Subcutaneous abdominal adipose tissue (tissue), 5 donors: Measurements from ENCODE around the gene KCNG4.

ENCODE experiments used
- H3K27ac ChIP-seq: one replicate; pipeline ENCODE4 v1.7.0; 2013; ENCODE audit warnings: low read depth, mild to moderate bottlenecking, inconsistent platforms, low read length, moderate library complexity
- H3K27me3 ChIP-seq, 5 donors: one replicate each; pipeline ENCODE4 v1.7.0; 2013; ENCODE audit warnings: low read length in 5 of 5, inconsistent platforms in 1 of 5; ENCODE audit not compliant: control insufficient read depth in 5 of 5, insufficient read depth in 4 of 5
- H3K36me3 ChIP-seq, 5 donors: one replicate each; pipeline ENCODE4 v1.7.0; 2013; ENCODE audit warnings: low read length in 5 of 5; ENCODE audit not compliant: control insufficient read depth in 5 of 5, insufficient read depth in 5 of 5
- H3K4me1 ChIP-seq, 5 donors: one replicate each; pipeline ENCODE4 v1.7.0; 2013; ENCODE audit warnings: low read length in 5 of 5, mild to moderate bottlenecking in 3 of 5, moderate library complexity in 1 of 5; ENCODE audit not compliant: control insufficient read depth in 5 of 5, insufficient read depth in 5 of 5
- H3K4me3 ChIP-seq, 5 donors: one replicate each; pipeline ENCODE4 v1.7.0; 2013; ENCODE audit warnings: low read length in 5 of 5, low read depth in 1 of 5
- H3K9ac ChIP-seq, 5 donors: one replicate each; pipeline ENCODE4 v1.7.0; 2013; ENCODE audit warnings: low read length in 5 of 5, mild to moderate bottlenecking in 4 of 5, moderate library complexity in 3 of 5
- H3K9me3 ChIP-seq, 5 donors: one replicate each; pipeline ENCODE4 v1.7.0; 2013; ENCODE audit warnings: low read length in 5 of 5; ENCODE audit not compliant: control insufficient read depth in 5 of 5
- donor health status: healthy.
- donor health status: healthy.
- donor health status: healthy.
- donor health status: healthy.
- donor health status: healthy.

The KCNG4 gene

DNA sequence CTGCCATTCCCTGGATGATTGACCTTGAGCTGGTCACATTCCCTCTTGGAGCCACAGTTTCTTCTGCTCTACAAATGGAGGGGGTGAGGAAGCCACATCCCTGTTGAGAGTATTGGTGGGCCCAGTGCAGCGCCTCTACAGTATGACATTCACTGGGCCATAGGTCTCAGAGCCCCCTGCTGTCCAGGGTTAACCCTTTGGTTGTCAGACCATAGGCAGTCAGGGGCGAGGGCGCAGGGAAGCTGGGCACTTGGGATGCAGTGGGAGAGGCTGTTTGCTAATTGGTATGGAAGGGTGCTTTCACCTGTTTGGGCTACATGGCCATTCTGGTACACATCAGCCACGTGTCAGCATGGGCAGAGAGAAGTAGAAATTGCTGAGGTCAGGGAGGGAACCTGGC, 27.6 kb upstream of the KCNG4 start:
- Histone ChIP-seq H3K4me1 (peaks cover 0 to 5% (median 0%) of the 10 kb centered on the region in 5 donors), H3K4me3 (no peak overlapping the region), H3K27me3 (peaks cover 0 to 6% (median 3%) of the 10 kb centered on the region in 5 donors), H3K9ac (no peak overlapping the region), H3K36me3 (no peaks in the 10 kb centered on the region), H3K27ac (no peak overlapping the region), H3K9me3 (no peaks in the 10 kb centered on the region)

DNA sequence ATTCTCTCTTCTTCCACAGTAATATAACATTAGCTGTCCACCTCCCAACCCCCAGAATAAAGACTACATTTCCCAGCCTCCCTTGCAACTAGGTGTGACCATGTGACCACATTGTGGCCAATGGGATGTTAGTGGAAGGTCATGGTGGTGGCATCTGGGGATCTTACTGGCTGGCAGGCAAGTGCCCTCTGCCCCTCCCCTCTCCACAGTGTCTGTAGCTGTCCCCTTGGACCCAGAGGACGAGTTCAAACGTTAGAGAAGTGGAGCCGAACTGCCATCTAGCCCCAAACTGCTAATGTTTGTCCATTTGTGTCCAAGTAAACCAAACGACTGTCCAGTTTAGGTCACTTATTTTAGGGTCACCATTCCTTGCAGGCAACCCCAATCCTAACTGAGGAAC, 26.6 kb upstream of the KCNG4 start:
- Histone ChIP-seq H3K4me1 (peaks cover 0 to 5% (median 0%) of the 10 kb centered on the region in 5 donors), H3K27ac (no peak overlapping the region), H3K36me3 (no peaks in the 10 kb centered on the region), H3K4me3 (peak overlapping the region in 3 of 5 donors; percentile 6 to 36 (median 36)), H3K27me3 (peaks cover 0 to 6% (median 3%) of the 10 kb centered on the region in 5 donors), H3K9ac (no peak overlapping the region), H3K9me3 (no peaks in the 10 kb centered on the region)

DNA sequence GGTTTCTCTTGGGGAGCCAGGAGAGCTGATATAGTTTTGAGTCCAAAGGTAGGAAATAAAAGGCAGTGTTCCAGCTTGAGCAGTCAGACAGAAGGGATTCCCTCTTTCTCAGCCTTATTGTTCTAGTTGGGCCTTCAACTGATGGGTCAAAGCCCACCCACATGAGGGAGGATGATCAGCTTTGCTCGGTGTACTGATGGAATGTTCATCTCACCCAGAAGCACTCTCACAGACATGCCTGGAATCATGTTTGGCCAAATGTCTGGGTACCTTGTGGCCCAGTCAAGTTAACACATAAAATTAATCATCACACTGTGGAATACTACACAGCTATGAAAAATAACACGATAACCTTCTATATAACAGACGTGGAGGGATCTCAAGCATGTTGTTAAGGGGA, 23.1 kb upstream of the KCNG4 start:
- Histone ChIP-seq H3K4me1 (peaks cover 0 to 5% (median 0%) of the 10 kb centered on the region in 5 donors), H3K9me3 (peaks cover 0 to 7% (median 0%) of the 10 kb centered on the region in 5 donors), H3K9ac (no peak overlapping the region), H3K36me3 (no peaks in the 10 kb centered on the region), H3K4me3 (no peak overlapping the region), H3K27ac (no peak overlapping the region), H3K27me3 (peaks cover 3 to 11% (median 5%) of the 10 kb centered on the region in 5 donors)

DNA sequence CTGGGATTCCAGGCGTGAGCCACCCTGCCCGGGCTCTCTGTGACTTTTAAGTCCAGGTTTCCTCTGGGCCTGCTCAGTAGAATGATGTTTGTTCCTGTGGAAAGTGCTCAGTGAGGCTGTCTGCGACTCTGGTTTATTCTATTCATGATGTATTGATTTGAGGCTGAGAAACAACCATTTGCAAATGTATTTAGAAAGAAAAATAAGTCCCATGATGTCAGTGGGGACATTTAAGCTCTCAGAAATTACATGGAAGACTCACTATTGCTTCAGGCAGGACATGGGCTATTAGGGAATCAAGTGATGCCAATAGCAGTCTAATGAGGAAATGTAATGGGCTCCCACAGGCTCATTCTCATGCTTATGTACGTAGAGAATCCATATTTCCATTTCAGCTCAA, 22.2 kb upstream of the KCNG4 start:
- H3K27me3 ChIP-seq, result peaks cover 3 to 11% (median 5%) of the 10 kb centered on the region in 5 donors
- peaks cover 0 to 5% (median 0%) of the 10 kb centered on the region in 5 donors for H3K4me1 ChIP-seq
- H3K9ac ChIP-seq, result no peak overlapping the region
- no peak overlapping the region for H3K27ac ChIP-seq
- H3K36me3 ChIP-seq, result no peaks in the 10 kb centered on the region
- peaks cover 0 to 7% (median 0%) of the 10 kb centered on the region in 5 donors for H3K9me3 ChIP-seq
- H3K4me3 ChIP-seq, result no peak overlapping the region

DNA sequence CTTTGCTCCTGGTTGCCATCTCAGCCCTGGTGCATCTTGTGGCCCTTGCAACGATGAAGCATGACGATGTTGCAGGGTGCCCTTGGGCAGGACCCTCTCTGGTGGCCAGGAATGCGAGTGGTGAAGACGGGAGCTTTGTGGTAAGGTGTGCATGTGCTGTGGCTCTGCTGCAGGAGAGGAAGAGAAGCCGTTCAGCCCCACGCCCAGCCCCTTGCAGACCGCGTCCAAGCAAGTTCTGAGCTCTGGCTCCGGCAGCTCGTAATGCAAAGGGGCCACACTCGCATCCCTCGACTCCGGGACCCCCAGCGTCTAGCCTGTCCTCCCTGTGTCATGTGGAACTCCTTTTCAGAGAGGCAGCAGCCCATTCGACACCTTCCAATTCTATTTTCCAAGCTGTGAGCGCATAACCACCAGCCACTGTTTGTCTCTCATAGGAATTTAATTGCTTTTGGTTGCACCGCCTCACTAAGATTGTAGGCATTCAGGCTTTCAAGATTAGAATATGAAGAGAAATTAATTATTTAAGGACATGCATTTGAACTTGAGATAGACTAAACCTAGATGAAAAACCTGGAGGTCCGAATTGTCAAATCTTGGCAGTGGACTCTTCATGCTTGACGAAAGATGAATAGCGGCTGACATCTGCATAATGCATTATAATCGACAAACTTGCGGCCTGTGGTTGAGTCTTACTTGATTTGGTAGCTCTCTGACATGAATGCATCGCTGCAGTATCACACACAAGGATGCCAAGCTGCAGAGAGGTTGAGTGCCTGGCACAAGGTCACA, 21.1 kb upstream of the KCNG4 start:
- Histone ChIP-seq H3K27me3 (peaks cover 3 to 11% (median 5%) of the 10 kb centered on the region in 5 donors), H3K4me1 (no peaks in the 10 kb centered on the region), H3K27ac (no peak overlapping the region), H3K9me3 (peaks cover 0 to 7% (median 0%) of the 10 kb centered on the region in 5 donors), H3K9ac (no peak overlapping the region), H3K36me3 (no peaks in the 10 kb centered on the region), H3K4me3 (no peak overlapping the region)

DNA sequence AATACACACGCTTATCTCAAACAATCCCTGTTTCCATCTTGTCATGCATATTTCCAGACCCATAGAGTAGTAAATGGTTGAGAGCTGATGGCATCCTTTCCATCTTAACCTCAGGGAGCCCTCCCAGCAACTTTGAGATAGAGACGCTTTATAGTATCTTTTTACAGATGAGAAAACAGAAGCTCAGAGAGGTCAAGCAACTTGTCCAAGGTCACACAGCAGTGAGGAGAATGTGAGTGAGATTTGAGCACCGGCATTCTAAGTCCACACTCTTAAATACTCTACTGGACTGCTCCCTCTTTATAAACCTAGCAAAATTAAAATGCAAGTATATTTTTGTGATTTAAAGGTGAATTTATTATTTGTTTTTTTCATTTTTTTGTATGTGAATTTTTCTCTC, 19.9 kb upstream of the KCNG4 start:
- H3K27me3 ChIP-seq, result peaks cover 3 to 11% (median 5%) of the 10 kb centered on the region in 5 donors
- H3K36me3 ChIP-seq, result no peaks in the 10 kb centered on the region
- no peak overlapping the region for H3K27ac ChIP-seq
- no peak overlapping the region for H3K4me3 ChIP-seq
- no peaks in the 10 kb centered on the region for H3K4me1 ChIP-seq
- H3K9ac ChIP-seq, result no peak overlapping the region
- peaks cover 6 to 15% (median 8%) of the 10 kb centered on the region in 5 donors for H3K9me3 ChIP-seq

DNA sequence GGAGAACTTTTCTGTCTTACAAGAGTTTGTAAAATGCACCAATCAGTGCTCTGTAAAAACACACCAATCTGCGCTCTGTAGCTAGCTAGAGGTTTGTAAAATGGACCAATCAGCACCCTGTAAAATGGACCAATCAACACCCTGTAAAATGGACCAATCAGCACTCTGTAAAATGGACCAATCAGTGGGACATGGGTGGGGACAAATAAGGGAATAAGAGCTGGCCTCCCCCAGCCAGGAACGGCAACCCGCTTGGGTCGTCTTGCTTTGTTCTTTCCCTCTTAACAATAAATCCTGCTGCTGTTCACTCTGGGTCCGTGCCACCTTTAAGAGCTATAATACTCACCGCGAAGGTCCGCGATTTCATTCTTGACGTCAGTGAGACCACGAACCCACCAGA, 18.5 kb upstream of the KCNG4 start:
- peaks cover 0 to 8% (median 5%) of the 10 kb centered on the region in 5 donors for H3K27me3 ChIP-seq
- no peak overlapping the region for H3K9ac ChIP-seq
- no peaks in the 10 kb centered on the region for H3K4me1 ChIP-seq
- no peak overlapping the region for H3K4me3 ChIP-seq
- H3K9me3 ChIP-seq, result peaks cover 6 to 16% (median 8%) of the 10 kb centered on the region in 5 donors
- no peaks in the 10 kb centered on the region for H3K36me3 ChIP-seq
- no peak overlapping the region for H3K27ac ChIP-seq

DNA sequence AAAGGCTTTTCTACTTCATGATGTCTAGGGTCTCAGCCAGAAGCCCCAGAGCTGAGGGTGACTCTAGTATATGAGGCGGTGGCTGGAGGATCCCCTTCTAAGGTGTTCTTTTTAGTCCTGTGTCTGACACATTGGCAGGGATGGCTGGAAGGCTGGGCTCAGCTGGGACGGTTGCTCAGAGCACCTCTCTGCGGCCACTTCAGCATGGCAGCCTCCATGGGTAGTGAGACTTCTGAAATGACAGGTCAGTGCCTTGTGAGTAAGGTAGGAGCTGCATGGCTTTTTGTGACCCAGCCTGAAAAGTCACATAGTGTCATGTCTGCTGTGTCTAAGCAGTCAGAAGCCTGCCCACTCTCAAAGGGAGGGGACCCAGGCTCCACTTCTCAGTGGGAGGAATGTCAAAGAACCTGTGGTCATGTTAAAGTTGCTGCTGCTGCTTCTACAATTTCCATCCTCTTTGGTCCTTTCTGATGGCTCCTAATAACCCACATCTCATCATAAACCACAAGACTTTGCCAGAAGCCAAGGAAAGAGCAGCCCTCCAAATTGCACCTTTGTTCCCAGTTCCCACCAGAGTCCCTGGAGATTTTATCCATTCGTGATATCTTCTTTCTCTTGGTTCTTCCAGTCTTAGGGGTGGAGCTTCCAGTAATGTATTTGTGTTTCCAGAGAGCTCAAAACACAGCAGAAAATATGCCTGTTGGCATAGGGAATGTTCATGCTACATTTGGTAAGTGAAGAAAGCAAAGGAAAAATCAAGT, 15.4 kb upstream of the KCNG4 start:
- no peak overlapping the region for H3K27ac ChIP-seq
- no peak overlapping the region for H3K4me3 ChIP-seq
- H3K4me1 ChIP-seq, result no peaks in the 10 kb centered on the region
- H3K36me3 ChIP-seq, result no peaks in the 10 kb centered on the region
- peaks cover 0 to 4% (median 2%) of the 10 kb centered on the region in 5 donors for H3K27me3 ChIP-seq
- H3K9ac ChIP-seq, result no peak overlapping the region
- peaks cover 6 to 16% (median 8%) of the 10 kb centered on the region in 5 donors for H3K9me3 ChIP-seq

DNA sequence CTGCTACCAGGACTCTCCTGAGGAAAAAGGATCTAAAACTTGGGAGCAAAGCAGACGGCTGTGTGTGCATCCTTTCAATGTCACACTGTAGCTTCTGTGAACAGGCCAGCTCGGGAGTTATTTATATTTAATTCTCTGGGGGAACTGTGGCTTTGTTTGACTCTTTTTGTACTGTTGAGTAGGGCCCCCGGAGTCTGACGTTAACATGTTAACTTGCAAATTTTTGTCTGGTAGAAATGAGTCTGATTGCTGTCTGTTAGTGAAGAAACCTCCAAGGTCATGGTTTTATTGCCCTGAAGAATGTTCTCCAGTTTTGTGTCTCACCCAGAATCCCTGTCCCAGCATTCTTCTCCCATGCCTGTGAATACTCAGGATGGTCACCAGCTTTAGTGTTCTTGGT, 14.2 kb upstream of the KCNG4 start:
- peaks cover 6 to 16% (median 8%) of the 10 kb centered on the region in 5 donors for H3K9me3 ChIP-seq
- H3K4me3 ChIP-seq, result no peak overlapping the region
- H3K27ac ChIP-seq, result no peak overlapping the region
- peaks cover 0 to 4% (median 2%) of the 10 kb centered on the region in 5 donors for H3K27me3 ChIP-seq
- no peaks in the 10 kb centered on the region for H3K4me1 ChIP-seq
- H3K9ac ChIP-seq, result no peak overlapping the region
- no peaks in the 10 kb centered on the region for H3K36me3 ChIP-seq

DNA sequence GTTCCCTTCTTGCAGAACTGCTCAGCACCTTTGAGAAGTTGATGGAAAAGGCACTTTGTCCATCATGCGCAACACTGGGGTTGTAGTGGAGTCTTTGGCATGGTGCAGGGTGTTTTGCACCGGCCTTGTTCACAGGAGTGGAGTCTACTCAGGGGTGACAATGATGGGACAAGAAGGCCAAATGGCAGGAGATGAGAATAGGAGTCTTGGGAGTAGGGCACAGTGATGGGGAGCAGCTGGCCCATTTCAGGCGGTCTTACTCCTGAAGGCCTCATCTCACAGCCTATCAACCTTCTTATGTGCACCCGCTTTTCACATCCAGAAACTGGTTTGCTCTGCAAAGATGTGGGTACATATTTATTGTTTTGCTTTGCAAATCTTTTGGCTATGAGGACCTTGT, 13.4 kb upstream of the KCNG4 start:
- Histone ChIP-seq H3K27ac (no peak overlapping the region), H3K4me3 (no peak overlapping the region), H3K36me3 (no peaks in the 10 kb centered on the region), H3K4me1 (no peaks in the 10 kb centered on the region), H3K27me3 (peaks cover 0 to 4% (median 2%) of the 10 kb centered on the region in 5 donors), H3K9me3 (peaks cover 6 to 11% (median 8%) of the 10 kb centered on the region in 5 donors), H3K9ac (no peak overlapping the region)
